ENCODE results near the gene SMYD3. TPM values are rescaled to one million over a fixed set of nuclear protein-coding genes. Genes with fewer than 3 reads are reported as not detected.

Gene SMYD3
- total RNA-seq, 1 donor from 2014 or later: 29.2 TPM

- no peak for TF ChIP-seq CTCF (IDR thresholded peaks at IDR 0.05; ENCODE audit: insufficient read depth, low read length, poor library complexity, severe bottlenecking)
- H3K4me3 ChIP-seq (ENCODE audit: low read depth, low read length): no peak overlapping the region
- no peaks in the 10 kb centered on the region for H3K27me3 ChIP-seq (ENCODE audit: control insufficient read depth, insufficient read depth, low read length)
- no peak for DNase-seq (ENCODE audit: low read depth)
- no peaks in the 10 kb centered on the region for H3K36me3 ChIP-seq (ENCODE audit: control insufficient read depth, insufficient read depth, low read length)
Observed at GRCh38 chr1:246083416-246083815, 423.7 kb downstream of the SMYD3 start.

- DNase-seq (ENCODE audit: low read depth): no peak
- TF ChIP-seq CTCF (IDR thresholded peaks at IDR 0.05; ENCODE audit: insufficient read depth, low read length, poor library complexity, severe bottlenecking): no peak
- Histone ChIP-seq H3K27me3 (ENCODE audit: control insufficient read depth, insufficient read depth, low read length) (no peaks in the 10 kb centered on the region), H3K4me3 (ENCODE audit: low read depth, low read length) (no peak overlapping the region), H3K36me3 (ENCODE audit: control insufficient read depth, insufficient read depth, low read length) (no peaks in the 10 kb centered on the region)
Observed at GRCh38 chr1:246081856-246082668, 425.0 kb downstream of the SMYD3 start.

- Histone ChIP-seq H3K36me3 (ENCODE audit: control insufficient read depth, insufficient read depth, low read length) (no peaks in the 10 kb centered on the region), H3K4me3 (ENCODE audit: low read depth, low read length) (no peak overlapping the region), H3K27me3 (ENCODE audit: control insufficient read depth, insufficient read depth, low read length) (no peaks in the 10 kb centered on the region)
- no peak for DNase-seq (ENCODE audit: low read depth)
- no peak for TF ChIP-seq CTCF (IDR thresholded peaks at IDR 0.05; ENCODE audit: insufficient read depth, low read length, poor library complexity, severe bottlenecking)
Observed at GRCh38 chr1:246081138-246081702, 425.9 kb downstream of the SMYD3 start.

- DNase-seq (ENCODE audit: low read depth): no peak
- H3K36me3 ChIP-seq (ENCODE audit: control insufficient read depth, insufficient read depth, low read length): no peaks in the 10 kb centered on the region
- H3K4me3 ChIP-seq (ENCODE audit: low read depth, low read length): no peak overlapping the region
- TF ChIP-seq CTCF (IDR thresholded peaks at IDR 0.05; ENCODE audit: insufficient read depth, low read length, poor library complexity, severe bottlenecking): no peak
- no peaks in the 10 kb centered on the region for H3K27me3 ChIP-seq (ENCODE audit: control insufficient read depth, insufficient read depth, low read length)
Observed at GRCh38 chr1:246080031-246080430, 427.0 kb downstream of the SMYD3 start.

GRCh38 chr1:246078888-246079252 lies 428.2 kb downstream of the SMYD3 start:
- Histone ChIP-seq H3K27me3 (ENCODE audit: control insufficient read depth, insufficient read depth, low read length) (no peaks in the 10 kb centered on the region), H3K36me3 (ENCODE audit: control insufficient read depth, insufficient read depth, low read length) (no peaks in the 10 kb centered on the region), H3K4me3 (ENCODE audit: low read depth, low read length) (no peak overlapping the region)
- TF ChIP-seq CTCF (IDR thresholded peaks at IDR 0.05; ENCODE audit: insufficient read depth, low read length, poor library complexity, severe bottlenecking): no peak
- no peak for DNase-seq (ENCODE audit: low read depth)

Data from kidney epithelial cell (primary cell).